ENCODE measurements around the gene ITIH2. TPM values are rescaled to one million over a fixed set of nuclear protein-coding genes. Genes with fewer than 3 reads are reported as not detected.

Gene ITIH2
- total RNA-seq, 1 donor: 0.09 TPM

- peak within 1 kb of the TSS; percentile 98 for H3K4me3 ChIP-seq (ENCODE audit: low read depth, low read length)
- TF ChIP-seq, protein P1, sequence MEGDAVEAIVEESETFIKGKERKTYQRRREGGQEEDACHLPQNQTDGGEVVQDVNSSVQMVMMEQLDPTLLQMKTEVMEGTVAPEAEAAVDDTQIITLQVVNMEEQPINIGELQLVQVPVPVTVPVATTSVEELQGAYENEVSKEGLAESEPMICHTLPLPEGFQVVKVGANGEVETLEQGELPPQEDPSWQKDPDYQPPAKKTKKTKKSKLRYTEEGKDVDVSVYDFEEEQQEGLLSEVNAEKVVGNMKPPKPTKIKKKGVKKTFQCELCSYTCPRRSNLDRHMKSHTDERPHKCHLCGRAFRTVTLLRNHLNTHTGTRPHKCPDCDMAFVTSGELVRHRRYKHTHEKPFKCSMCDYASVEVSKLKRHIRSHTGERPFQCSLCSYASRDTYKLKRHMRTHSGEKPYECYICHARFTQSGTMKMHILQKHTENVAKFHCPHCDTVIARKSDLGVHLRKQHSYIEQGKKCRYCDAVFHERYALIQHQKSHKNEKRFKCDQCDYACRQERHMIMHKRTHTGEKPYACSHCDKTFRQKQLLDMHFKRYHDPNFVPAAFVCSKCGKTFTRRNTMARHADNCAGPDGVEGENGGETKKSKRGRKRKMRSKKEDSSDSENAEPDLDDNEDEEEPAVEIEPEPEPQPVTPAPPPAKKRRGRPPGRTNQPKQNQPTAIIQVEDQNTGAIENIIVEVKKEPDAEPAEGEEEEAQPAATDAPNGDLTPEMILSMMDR (IDR thresholded peaks at IDR 0.05; ENCODE audit: insufficient read depth, low read length): no peak
- DNase-seq (ENCODE audit: low read depth): peak; percentile 97
Measured at GRCh38 chr10:7787857-7788638, 84.9 kb downstream of the ITIH2 start, which contains the start of the genes ATP5F1C and KIN. ATP5F1C (plus strand) TSS chr10:7788177; CDS start chr10:7788208, 31 bp downstream. KIN (minus strand) TSS chr10:7787993; CDS start chr10:7787933, 60 bp downstream.

- TF ChIP-seq, protein P1 (IDR thresholded peaks at IDR 0.05; ENCODE audit: insufficient read depth, low read length): no peak
- H3K4me3 ChIP-seq (ENCODE audit: low read depth, low read length): peak overlapping the region; percentile 92
- DNase-seq (ENCODE audit: low read depth): peak; percentile 28
Measured at GRCh38 chr10:7788639-7789286, 85.6 kb downstream of the ITIH2 start.

GRCh38 chr10:7789390-7789789 lies 86.3 kb downstream of the ITIH2 start:
- TF ChIP-seq, protein P1 (IDR thresholded peaks at IDR 0.05; ENCODE audit: insufficient read depth, low read length): no peak
- H3K4me3 ChIP-seq (ENCODE audit: low read depth, low read length): peak overlapping the region; percentile 92
- peak; percentile 40 for DNase-seq (ENCODE audit: low read depth)

GRCh38 chr10:7792541-7792940 lies 89.4 kb downstream of the ITIH2 start:
- H3K4me3 ChIP-seq (ENCODE audit: low read depth, low read length): no peak overlapping the region
- DNase-seq (ENCODE audit: low read depth): peak; percentile 28
- TF ChIP-seq, protein P1 (IDR thresholded peaks at IDR 0.05; ENCODE audit: insufficient read depth, low read length): no peak

DNA sequence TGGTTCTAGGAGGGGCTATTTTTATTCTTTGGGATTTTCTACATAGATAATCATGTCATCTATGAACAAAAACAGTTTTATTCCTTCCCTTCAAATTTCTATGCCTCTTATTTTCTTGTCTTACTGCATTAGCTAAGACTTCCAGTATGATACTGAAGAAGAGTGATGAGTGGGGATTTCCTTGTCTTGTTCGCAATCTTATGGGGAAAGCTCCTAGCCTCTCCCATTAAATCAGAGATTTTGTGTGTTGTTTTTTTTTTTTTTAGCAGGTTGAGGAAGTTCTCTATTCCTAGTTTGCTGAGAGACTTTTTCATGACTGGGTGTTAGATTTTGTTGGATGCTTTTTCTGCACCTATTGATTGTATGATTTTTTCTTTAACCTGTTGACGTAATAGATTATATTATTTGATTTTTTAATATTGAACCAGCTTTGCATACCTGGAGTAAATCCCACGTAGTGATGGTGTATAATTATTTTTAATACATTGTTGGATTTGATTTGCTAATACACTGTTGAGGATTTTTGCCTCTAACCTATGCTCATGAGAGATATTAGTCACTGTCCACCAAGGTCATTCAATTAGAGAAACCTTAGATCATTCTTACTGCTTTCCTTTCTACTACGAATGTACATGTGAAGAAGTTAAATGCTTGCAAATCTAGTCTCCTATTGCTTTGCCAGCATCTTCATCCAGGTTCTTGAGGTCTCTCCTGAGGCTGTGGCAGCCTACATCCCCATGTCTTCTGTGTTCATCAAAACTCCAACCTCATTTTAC lies 91.3 kb downstream of the ITIH2 start:
- no peak overlapping the region for H3K4me3 ChIP-seq (ENCODE audit: low read depth, low read length)
- TF ChIP-seq, protein P1 (IDR thresholded peaks at IDR 0.05; ENCODE audit: insufficient read depth, low read length): no peak
- DNase-seq (ENCODE audit: low read depth): no peak

- peak; percentile 81 for DNase-seq (ENCODE audit: low read depth)
- H3K4me3 ChIP-seq (ENCODE audit: low read depth, low read length): no peak overlapping the region
- TF ChIP-seq, protein P1 (IDR thresholded peaks at IDR 0.05; ENCODE audit: insufficient read depth, low read length): no peak
Measured at GRCh38 chr10:7795605-7796004, 92.5 kb downstream of the ITIH2 start.
